Cardiac fibroblast (primary cell): ENCODE data around the gene CA10.
A peak's percentile ranks its signal among the peaks of the same experiment; 100 is the strongest.

ENCODE experiments used
- DNase-seq, 2 donors: peaks; one replicate each; pipeline versions ENCODE4 v3.0.0 to v3.0.0-alpha.2; 2010; ENCODE audit warnings: low read depth in 2 of 2
- H3K4me3 ChIP-seq, 2 donors: replicated peaks in 1 of 2; 1 replicate in 1 of 2; 2 replicates in 1 of 2; pipeline ENCODE4 v1.5.1; 2011; ENCODE audit warnings: low read depth in 2 of 2, low read length in 2 of 2, mild to moderate bottlenecking in 2 of 2, moderate library complexity in 1 of 2
- TF ChIP-seq, protein P1 (sequence below): IDR thresholded peaks from one replicate; pipeline ENCODE4 v1.5.1; 2011; ENCODE audit warnings: low read depth, mild to moderate bottlenecking, low read length, inconsistent platforms

CA10 gene

GRCh38 chr17:52148288-52148968, 10.1 kb downstream of the CA10 start:
- no peak for DNase-seq
- no peak overlapping the region for H3K4me3 ChIP-seq
- TF ChIP-seq, protein P1, sequence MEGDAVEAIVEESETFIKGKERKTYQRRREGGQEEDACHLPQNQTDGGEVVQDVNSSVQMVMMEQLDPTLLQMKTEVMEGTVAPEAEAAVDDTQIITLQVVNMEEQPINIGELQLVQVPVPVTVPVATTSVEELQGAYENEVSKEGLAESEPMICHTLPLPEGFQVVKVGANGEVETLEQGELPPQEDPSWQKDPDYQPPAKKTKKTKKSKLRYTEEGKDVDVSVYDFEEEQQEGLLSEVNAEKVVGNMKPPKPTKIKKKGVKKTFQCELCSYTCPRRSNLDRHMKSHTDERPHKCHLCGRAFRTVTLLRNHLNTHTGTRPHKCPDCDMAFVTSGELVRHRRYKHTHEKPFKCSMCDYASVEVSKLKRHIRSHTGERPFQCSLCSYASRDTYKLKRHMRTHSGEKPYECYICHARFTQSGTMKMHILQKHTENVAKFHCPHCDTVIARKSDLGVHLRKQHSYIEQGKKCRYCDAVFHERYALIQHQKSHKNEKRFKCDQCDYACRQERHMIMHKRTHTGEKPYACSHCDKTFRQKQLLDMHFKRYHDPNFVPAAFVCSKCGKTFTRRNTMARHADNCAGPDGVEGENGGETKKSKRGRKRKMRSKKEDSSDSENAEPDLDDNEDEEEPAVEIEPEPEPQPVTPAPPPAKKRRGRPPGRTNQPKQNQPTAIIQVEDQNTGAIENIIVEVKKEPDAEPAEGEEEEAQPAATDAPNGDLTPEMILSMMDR: no peak

DNA sequence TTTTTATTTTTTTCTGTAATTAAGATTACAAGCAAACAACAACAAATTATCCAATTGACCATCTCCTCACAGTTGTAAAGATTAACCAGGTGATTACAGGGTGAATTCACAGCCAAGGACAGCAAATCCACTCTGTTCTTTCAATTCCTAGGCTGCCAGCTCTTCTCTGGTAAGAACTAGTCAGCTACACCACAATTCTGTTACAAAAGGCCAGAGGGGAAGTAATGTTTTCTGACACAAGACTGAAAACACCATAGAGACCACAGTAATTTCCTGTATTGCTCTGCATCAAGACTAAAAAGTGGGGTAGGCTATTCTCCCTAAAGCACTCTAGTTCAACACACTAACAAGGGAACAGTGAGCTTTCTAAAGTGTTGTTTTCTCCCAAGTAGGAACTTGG, 10.6 kb downstream of the CA10 start:
- DNase-seq: no peak
- TF ChIP-seq, protein P1: no peak
- H3K4me3 ChIP-seq: no peak overlapping the region

DNA sequence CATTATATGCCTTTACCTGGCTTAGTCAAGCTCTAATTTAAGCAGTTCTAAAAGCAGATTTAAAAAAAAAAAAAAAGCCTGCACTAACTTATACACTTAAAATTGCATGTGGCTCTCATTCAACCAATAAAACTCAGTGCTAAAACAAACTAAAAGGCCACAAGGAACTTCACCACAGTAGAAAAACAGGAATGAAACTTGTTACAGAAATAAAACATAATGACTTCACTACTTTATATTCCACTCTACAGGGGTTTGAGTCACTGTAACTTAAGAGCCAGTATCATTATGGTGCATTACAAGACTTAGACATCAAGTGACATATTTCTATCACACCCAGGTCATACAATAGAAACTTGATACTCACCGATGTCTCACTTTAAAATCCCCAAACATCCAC, 11.1 kb downstream of the CA10 start:
- H3K4me3 ChIP-seq: no peak overlapping the region
- no peak for DNase-seq

DNA sequence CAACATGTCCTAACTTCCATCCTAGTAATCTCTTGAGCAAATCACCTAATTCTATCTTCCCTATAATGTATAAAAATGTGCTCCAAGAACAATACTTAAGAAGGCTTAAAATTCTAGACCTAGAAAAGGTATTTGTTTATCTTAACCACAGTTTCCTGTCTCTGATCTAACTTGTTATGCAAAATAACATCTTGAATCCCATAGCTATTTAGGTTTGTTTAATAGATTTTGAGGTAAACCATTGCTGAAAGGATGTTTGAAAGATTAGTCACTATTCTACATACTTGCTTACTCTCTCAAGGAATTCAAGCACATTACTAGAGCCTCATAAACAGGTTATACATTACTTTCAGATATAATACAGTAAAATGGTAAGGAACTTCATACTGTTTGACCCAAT, 13.0 kb downstream of the CA10 start:
- TF ChIP-seq, protein P1: no peak
- DNase-seq: peak in 1 of 2 donors; percentile 2
- H3K4me3 ChIP-seq: no peak overlapping the region

More for the DNA sequence above, 11.1 kb downstream of the CA10 start:
- TF ChIP-seq, protein P1: no peak

DNA sequence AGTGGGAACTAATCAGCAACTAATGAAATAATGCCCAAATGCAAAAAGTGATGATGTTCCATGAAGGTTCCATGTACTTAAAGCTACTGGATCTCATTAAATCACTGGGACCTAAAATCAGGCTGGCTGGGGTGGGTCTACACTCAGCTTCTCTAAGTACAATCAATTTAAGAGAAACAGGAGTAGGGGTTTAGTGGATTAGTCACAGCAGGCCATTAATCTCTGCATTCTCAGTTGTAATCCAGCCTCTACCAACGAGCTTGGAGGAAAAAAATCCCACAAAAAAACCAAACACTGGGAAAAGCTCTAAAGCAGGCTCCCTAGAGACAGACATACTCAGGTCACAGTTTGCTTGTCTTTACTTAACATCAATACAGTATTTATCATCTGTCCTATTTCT, 15.0 kb downstream of the CA10 start:
- no peak overlapping the region for H3K4me3 ChIP-seq
- TF ChIP-seq, protein P1: no peak
- DNase-seq: no peak

DNA sequence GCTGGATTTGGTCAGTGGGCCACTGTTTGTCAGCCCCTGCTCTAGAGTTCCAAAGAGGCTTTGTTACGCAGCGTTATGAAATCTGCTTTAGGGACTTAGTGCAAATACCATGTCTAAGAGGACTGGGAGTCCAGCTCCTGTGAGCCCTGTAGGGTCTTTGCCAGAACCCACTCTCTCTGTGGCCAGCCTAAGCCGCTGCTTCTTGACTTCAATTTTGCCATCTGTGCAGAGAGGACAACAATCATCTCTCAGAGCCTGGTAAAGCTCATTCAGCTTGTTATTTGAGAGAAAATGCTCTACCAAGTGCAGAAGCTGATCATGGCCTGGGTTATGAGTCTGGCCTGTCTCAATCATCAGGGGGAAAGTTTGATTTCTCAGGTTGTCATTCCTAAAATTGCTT, 17.9 kb downstream of the CA10 start:
- no peak for DNase-seq
- TF ChIP-seq, protein P1: no peak
- H3K4me3 ChIP-seq: no peak overlapping the region

- TF ChIP-seq, protein P1: no peak
- DNase-seq: no peak
- no peak overlapping the region for H3K4me3 ChIP-seq
These were observed 19.8 kb downstream of the CA10 start for GRCh38 chr17:52138752-52139151.
